ENCODE data around the gene DNM1L. TPM values are rescaled to one million over a fixed set of nuclear protein-coding genes. Genes with fewer than 3 reads are reported as not detected.

DNM1L gene
- total RNA-seq, 1 donor from 2014 or later, result 40.9 TPM

GRCh38 chr12:32681272-32681671, 2.2 kb downstream of the DNM1L start:
- Histone ChIP-seq H3K27me3 (ENCODE audit: low read depth) (no peaks in the 10 kb centered on the region), H3K4me1 (peaks cover 11% of the 10 kb centered on the region), H3K4me3 (no peak overlapping the region), H3K36me3 (no peaks in the 10 kb centered on the region), H3K9me3 (no peaks in the 10 kb centered on the region), H3K27ac (no peak overlapping the region)
- intact Hi-C loops (cut with DNase I), result no loop called here
- no peak for TF ChIP-seq CTCF (IDR thresholded peaks at IDR 0.05)
- no peak for DNase-seq
- ATAC-seq, result no peak

DNA sequence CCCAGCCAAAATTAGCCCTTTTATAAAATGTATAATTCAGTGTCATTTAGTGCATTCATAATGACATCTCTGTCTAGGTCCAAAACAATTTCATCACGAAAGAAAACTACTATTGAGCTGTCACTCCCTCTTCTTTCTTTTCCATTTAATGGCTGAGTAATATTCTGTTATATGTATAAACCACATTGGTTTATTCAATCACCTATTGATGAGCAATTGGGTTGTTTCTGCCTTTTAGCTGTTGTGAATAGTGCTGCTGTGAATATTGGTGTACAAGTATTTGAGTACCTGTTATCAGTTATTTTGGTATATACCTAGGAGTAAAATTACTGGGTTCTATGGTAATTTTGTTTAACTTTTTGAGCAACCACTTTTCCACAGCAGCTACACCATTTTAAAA, 7.2 kb downstream of the DNM1L start:
- no peak overlapping the region for H3K27ac ChIP-seq
- no peaks in the 10 kb centered on the region for H3K36me3 ChIP-seq
- TF ChIP-seq CTCF (IDR thresholded peaks at IDR 0.05), result no peak
- H3K9me3 ChIP-seq, result no peaks in the 10 kb centered on the region
- no peaks in the 10 kb centered on the region for H3K4me1 ChIP-seq
- no peak overlapping the region for H3K4me3 ChIP-seq
- intact Hi-C loops (cut with DNase I), result no loop called here
- H3K27me3 ChIP-seq (ENCODE audit: low read depth), result no peaks in the 10 kb centered on the region
- DNase-seq, result no peak
- no peak for ATAC-seq

GRCh38 chr12:32688786-32689185, 9.7 kb downstream of the DNM1L start:
- no peak overlapping the region for H3K4me3 ChIP-seq
- DNase-seq, result no peak
- H3K27me3 ChIP-seq (ENCODE audit: low read depth), result no peaks in the 10 kb centered on the region
- TF ChIP-seq CTCF (IDR thresholded peaks at IDR 0.05), result no peak
- intact Hi-C loops (cut with DNase I), result no loop called here
- no peak for ATAC-seq
- no peak overlapping the region for H3K27ac ChIP-seq
- H3K4me1 ChIP-seq, result no peaks in the 10 kb centered on the region
- no peaks in the 10 kb centered on the region for H3K9me3 ChIP-seq
- H3K36me3 ChIP-seq, result no peaks in the 10 kb centered on the region

- intact Hi-C loops (cut with DNase I), result no loop called here
- no peak for TF ChIP-seq CTCF (IDR thresholded peaks at IDR 0.05)
- Histone ChIP-seq H3K27ac (no peak overlapping the region), H3K4me1 (no peaks in the 10 kb centered on the region), H3K4me3 (no peak overlapping the region), H3K9me3 (no peaks in the 10 kb centered on the region), H3K27me3 (ENCODE audit: low read depth) (no peaks in the 10 kb centered on the region), H3K36me3 (no peaks in the 10 kb centered on the region)
- no peak for DNase-seq
- ATAC-seq, result no peak
Observed at GRCh38 chr12:32690927-32691326, 11.8 kb downstream of the DNM1L start.

GRCh38 chr12:32692358-32692757, 13.3 kb downstream of the DNM1L start:
- ATAC-seq, result no peak

More at GRCh38 chr12:32692358-32692757, 13.3 kb downstream of the DNM1L start:
- intact Hi-C loops (cut with DNase I), result no loop called here
- no peak for TF ChIP-seq CTCF (IDR thresholded peaks at IDR 0.05)
- DNase-seq, result no peak
- H3K27me3 ChIP-seq (ENCODE audit: low read depth), result no peaks in the 10 kb centered on the region
- no peaks in the 10 kb centered on the region for H3K36me3 ChIP-seq
- H3K4me1 ChIP-seq, result no peaks in the 10 kb centered on the region
- no peak overlapping the region for H3K4me3 ChIP-seq
- H3K27ac ChIP-seq, result no peak overlapping the region
- no peaks in the 10 kb centered on the region for H3K9me3 ChIP-seq
